K562 (cell line): ENCODE measurements around the gene BPNT1. TPM values are rescaled to one million over a fixed set of nuclear protein-coding genes. Genes with fewer than 3 reads are reported as not detected.
A peak's percentile ranks its signal among the peaks of the same experiment; 100 is the strongest.
"Not testable (repeated sequence)": the region's sequence is repeated elsewhere in the genome, so short reads cannot be mapped to it uniquely, and the experiment has no call there.

Experiments
- ATAC-seq: fragments of 200-7000 bp; cut with Tn5 transposase; 3 replicates; pipeline ENCODE4 v1.9.1; 2020; ENCODE audit warnings: moderate library complexity
- BruUV-seq: library from RNA; stranded (reverse); fragments of 400-500 nt; replicated peaks from 2 replicates; lab custom pipeline; 2021; lab: Mats Ljungman, UMichigan
- CTCF ChIA-PET: fragments of 300-600 bp; formaldehyde crosslinking; extraction: SDS; loops from one replicate; lab custom pipeline; 2021; ENCODE audit warnings: low intra/inter-chr PET ratio; lab: Yijun Ruan, JAX
- POLR2A ChIA-PET: fragments of 300-600, 350-650 bp; sonication (Branson Sonifier 250); formaldehyde crosslinking; extraction: SDS; loops from one replicate; lab custom pipeline; 2021; ENCODE audit warnings: antibody characterized with exemption, inconsistent platforms; lab: Yijun Ruan, JAX
- DNase-seq, 4 experiments: peaks; one replicate each; pipeline versions ENCODE4 v3.0.0 to v3.0.0-alpha.2; 2011 to 2018; ENCODE audit warnings: low spot score in 3 of 4, mixed read lengths in 3 of 4; ENCODE audit errors: extremely low read depth in 1 of 4
- FAIRE-seq: peaks from 2 replicates; lab custom pipeline; 2011; peaks lifted over from hg19 to GRCh38; lab: Jason Lieb, UNC
- H2AFZ ChIP-seq: 2 replicates; pipeline ENCODE4 v1.6.0; 2011; ENCODE audit warnings: low read depth, low read length, control low read depth, inconsistent platforms
- H3K27ac ChIP-seq: fragments of 200-600 bp; 3 replicates; pipeline ENCODE4 v1.8.0; 2011; ENCODE audit warnings: low read depth, mild to moderate bottlenecking, control low read depth, inconsistent platforms, low read length, moderate library complexity, mixed read lengths; ENCODE audit errors: extremely low read depth
- H3K27me3 ChIP-seq, 2 experiments: fragments of 300-600 bp in 1 of 2; 2 replicates in 1 of 2; 3 replicates in 1 of 2; pipeline versions ENCODE4 v1.6.0 to v1.8.0; 2011; ENCODE audit warnings: inconsistent platforms in 2 of 2, low read length in 2 of 2, mild to moderate bottlenecking in 1 of 2, mixed read lengths in 1 of 2, moderate library complexity in 1 of 2; ENCODE audit not compliant: control insufficient read depth in 2 of 2, insufficient read depth in 2 of 2
- H3K36me3 ChIP-seq: fragments of 300-600 bp; 3 replicates; pipeline ENCODE4 v1.8.0; 2011; ENCODE audit warnings: mild to moderate bottlenecking, low read length, inconsistent platforms; ENCODE audit not compliant: control insufficient read depth, insufficient read depth
- H3K4me1 ChIP-seq, 2 experiments: fragments of 200-600 bp in 1 of 2; replicated peaks in 1 of 2; 2 replicates in 1 of 2; 3 replicates in 1 of 2; pipeline versions ENCODE4 v1.5.1 to v1.8.0; 2011; ENCODE audit warnings: inconsistent platforms in 2 of 2, low read length in 2 of 2, mild to moderate bottlenecking in 1 of 2, mixed read lengths in 1 of 2, moderate library complexity in 1 of 2; ENCODE audit not compliant: control insufficient read depth in 2 of 2, insufficient read depth in 2 of 2
- H3K4me2 ChIP-seq: 2 replicates; pipeline ENCODE4 v1.6.1; 2011; ENCODE audit warnings: low read length, control low read depth, inconsistent platforms, mixed read lengths; ENCODE audit not compliant: insufficient read depth
- H3K4me3 ChIP-seq: fragments of 200-600 bp; sonication (generic), shearing (Covaris generic); 2 replicates; pipeline ENCODE4 v1.5.1; 2016; ENCODE audit warnings: control low read depth, inconsistent platforms
- H3K79me2 ChIP-seq: fragments of 200-600 bp; 3 replicates; pipeline ENCODE4 v1.8.0; 2011; ENCODE audit warnings: low read length, inconsistent platforms; ENCODE audit not compliant: control insufficient read depth, insufficient read depth
- H3K9ac ChIP-seq, 2 experiments: 2 replicates each; pipeline versions ENCODE4 v1.6.0 to v1.6.1; 2011; ENCODE audit warnings: low read depth in 2 of 2, low read length in 2 of 2, control low read depth in 1 of 2, inconsistent platforms in 1 of 2, mild to moderate bottlenecking in 1 of 2, mixed read lengths in 1 of 2; ENCODE audit not compliant: insufficient read depth in 1 of 2
- H3K9me1 ChIP-seq: one replicate; pipeline ENCODE4 v1.6.0; 2011; ENCODE audit warnings: inconsistent platforms, mild to moderate bottlenecking, low read length, moderate library complexity; ENCODE audit not compliant: control insufficient read depth, insufficient read depth
- H3K9me3 ChIP-seq: replicated peaks from 2 replicates; pipeline ENCODE4 v1.5.1; 2011; ENCODE audit warnings: low read depth, low read length, inconsistent platforms; ENCODE audit not compliant: control insufficient read depth, insufficient read depth
- H4K20me1 ChIP-seq: replicated peaks from 2 replicates; pipeline ENCODE4 v1.6.1; 2011; ENCODE audit warnings: low read length, inconsistent platforms, mixed read lengths; ENCODE audit not compliant: control insufficient read depth, insufficient read depth
- ARID1B ChIP-seq: fragments of 450-650 bp; IDR thresholded peaks from 2 replicates; pipeline ENCODE4 v1.6.1; 2016; ENCODE audit warnings: antibody characterized with exemption, mild to moderate bottlenecking, inconsistent platforms
- CBFA2T3 ChIP-seq: fragments of 450-650 bp; IDR thresholded peaks from 2 replicates; pipeline ENCODE4 v1.6.1; 2017
- TAL1 ChIP-seq: fragments of 450-650 bp; IDR thresholded peaks from 2 replicates; pipeline ENCODE4 v1.6.1; 2016; ENCODE audit warnings: mild to moderate bottlenecking
- whole genome bisulfite sequencing: fragments of 100-300 bp; shearing (Covaris generic); methylation state at CpG from one replicate; pipeline ENCODE4 v1.1.6; 2016; ENCODE audit warnings: low coverage, mixed read lengths; ENCODE audit not compliant: insufficient coverage; ENCODE audit errors: missing lambda C conversion rate; 5-methylcytosine and 5-hydroxymethylcytosine counted together
- in situ Hi-C: fragments of 300-500 bp; cut with MboI; formaldehyde crosslinking; loops from 4 replicates; pipeline ENCODE4 v1.15.0; 2018; ENCODE audit warnings: inconsistent platforms, mixed read lengths
- intact Hi-C: fragments of 100-400 bp; cut with micrococcal nuclease; formaldehyde crosslinking; loops from 2 replicates; pipeline ENCODE4 v1.14.2; 2022
- polyA plus RNA-seq, 8 experiments: library from polyadenylated mRNA; depleted of rRNA in 4 of 8; stranded (reverse) in 5 of 8; unstranded in 3 of 8; fragments of >200 nt; fragmentation: Nextera tagmentation in 2 of 8; fragmentation: Illumina TruSeq in 1 of 8; extraction: Ambion mirVana in 2 of 8; extraction: Trizol in 1 of 8; gene quantifications; 2 replicates each; pipeline versions ENCODE4 v1.2.1 to v1.2.3, GENCODE V29; 2011 to 2014; ENCODE audit warnings: inconsistent platforms in 1 of 8, missing spikeins in 1 of 8
- total RNA-seq, 7 experiments: library from RNA; depleted of rRNA in 6 of 7; stranded (reverse); fragments of >200 nt in 6 of 7; fragmentation: Illumina TruSeq in 2 of 7; extraction: Trizol in 2 of 7; gene quantifications; 2 replicates each; pipeline versions ENCODE4 v1.2.1 to v1.2.3, GENCODE V29; 2011 to 2021; ENCODE audit warnings: low replicate concordance in 1 of 7

Gene BPNT1
- total and polyA plus RNA-seq, 9 of the 15 experiments (the other 6 are each of a cell fraction or from before 2014, with no cell fraction given): 30.2 to 73.8 (median 40.5) TPM

DNA sequence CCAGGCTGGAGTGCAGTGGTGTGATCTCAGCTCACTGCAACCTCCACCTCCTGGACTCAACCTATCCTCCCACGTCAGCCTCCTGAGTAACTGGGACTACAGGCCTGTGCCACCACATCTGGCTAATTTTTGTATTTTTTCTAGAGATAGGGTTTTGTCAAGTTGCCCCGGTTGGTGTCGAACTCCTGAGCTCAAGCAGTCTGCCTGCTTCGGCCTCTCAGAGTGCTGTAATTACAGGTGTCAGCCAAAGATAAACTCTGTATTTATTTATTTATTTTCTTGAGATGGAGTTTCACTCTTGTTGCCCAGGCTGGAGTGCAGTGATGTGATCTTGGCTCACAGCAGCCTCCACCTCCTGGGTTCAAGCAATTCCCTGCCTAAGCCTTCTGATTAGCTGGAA is 23.0 kb upstream of the BPNT1 start:
- CTCF ChIA-PET, H3K9ac ChIP-seq, H4K20me1 ChIP-seq, H3K79me2 ChIP-seq, DNase-seq, H3K4me1 ChIP-seq, in situ Hi-C loops, FAIRE-seq, H2AFZ ChIP-seq, BruUV-seq, H3K9me1 ChIP-seq, H3K4me2 ChIP-seq, H3K9me3 ChIP-seq, H3K27ac ChIP-seq, H3K4me3 ChIP-seq, H3K27me3 ChIP-seq: not testable (repeated sequence)
- peaks cover 78% of the 10 kb centered on the region for H3K36me3 ChIP-seq
- peak; percentile 38; the same call in 1 of the 2 replicates for TF ChIP-seq CBFA2T3
- peak; percentile 51; the same call in 1 of the 2 replicates for TF ChIP-seq ARID1B
- TF ChIP-seq TAL1: peak; percentile 60
- ATAC-seq: peak; percentile 18
- intact Hi-C loops: loop anchor here (10.0 kb wide), 1 partner anchor 278 kb away; no protein-coding TSS in a partner anchor
- WGBS: 82% methylated on average over 4 of the region's 4 CpGs
- POLR2A ChIA-PET: interaction anchor here (0.6 to 1.7 kb wide), 7 partner anchors 10 to 1124 kb away, joined by 3 to 5 read pairs (median 3); no protein-coding TSS in a partner anchor

DNA sequence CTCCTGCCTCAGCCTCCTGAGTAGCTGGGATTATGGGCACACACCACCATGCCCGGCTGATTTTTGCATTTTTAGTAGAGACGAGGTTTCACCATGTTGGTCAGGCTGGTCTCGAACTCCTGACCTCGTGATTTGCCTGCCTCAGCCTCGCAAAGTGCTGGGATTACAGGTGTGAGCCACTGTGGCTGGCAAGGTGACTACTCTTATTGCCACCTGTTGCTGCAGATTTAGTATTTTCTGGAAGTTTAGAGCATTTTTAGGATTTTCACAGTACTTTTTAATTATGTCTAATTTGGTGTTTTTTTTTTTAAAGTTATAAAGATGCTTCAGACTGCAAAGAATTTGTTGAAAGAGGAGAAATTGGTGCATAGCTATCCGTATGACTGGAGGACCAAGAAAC is 20.9 kb upstream of the BPNT1 start:
- intact Hi-C loops: loop anchor here (10.0 kb wide), 1 partner anchor 276 kb away; no protein-coding TSS in a partner anchor
- BruUV-seq, H3K9me1 ChIP-seq, H3K27me3 ChIP-seq, H3K9me3 ChIP-seq, H4K20me1 ChIP-seq, FAIRE-seq, in situ Hi-C loops, H3K4me3 ChIP-seq, H3K9ac ChIP-seq, DNase-seq, H3K4me2 ChIP-seq, H2AFZ ChIP-seq, ATAC-seq, H3K79me2 ChIP-seq, CTCF ChIA-PET, H3K27ac ChIP-seq, H3K4me1 ChIP-seq: not testable (repeated sequence)
- 94% methylated on average over 6 of the region's 6 CpGs for WGBS
- POLR2A ChIA-PET: interaction anchor here (1.6 kb wide), 1 partner anchor 98 kb away, joined by 3 read pairs; no protein-coding TSS in a partner anchor
- peaks cover 82% of the 10 kb centered on the region for H3K36me3 ChIP-seq
